Kidney epithelial cell (primary cell): ENCODE data around the gene MID1. TPM values are rescaled to one million over a fixed set of nuclear protein-coding genes. Genes with fewer than 3 reads are reported as not detected.

ENCODE experiments used
- DNase-seq: peaks from one replicate; pipeline ENCODE4 v3.0.0-alpha.2; 2010; ENCODE audit warnings: low read depth
- H3K27me3 ChIP-seq: 2 replicates; pipeline ENCODE4 v1.6.0; 2011; ENCODE audit warnings: low read length; ENCODE audit not compliant: control insufficient read depth, insufficient read depth
- H3K36me3 ChIP-seq: 2 replicates; pipeline ENCODE4 v1.5.1; 2011; ENCODE audit warnings: low read length; ENCODE audit not compliant: control insufficient read depth, insufficient read depth
- H3K4me3 ChIP-seq: 2 replicates; pipeline ENCODE4 v1.5.1; 2011; ENCODE audit warnings: low read depth, mild to moderate bottlenecking, control low read depth, low read length
- CTCF ChIP-seq: IDR thresholded peaks from 2 replicates; pipeline ENCODE4 v1.5.1; 2011; ENCODE audit warnings: mild to moderate bottlenecking, moderate library complexity, low read length, control low read depth, inconsistent platforms; ENCODE audit not compliant: insufficient read depth, poor library complexity, severe bottlenecking
- total RNA-seq: library from RNA; depleted of rRNA; stranded (reverse); fragments of >200 nt; gene quantifications from 2 replicates; pipeline ENCODE4 v1.2.3, GENCODE V29; 2015

The MID1 gene
- total RNA-seq, 1 donor from 2014 or later: 13.5 TPM

GRCh38 chrX:10548688-10549087 lies 71.7 kb downstream of the MID1 start:
- Histone ChIP-seq H3K4me3 (no peak overlapping the region), H3K36me3 (no peaks in the 10 kb centered on the region), H3K27me3 (no peaks in the 10 kb centered on the region)
- no peak for DNase-seq
- TF ChIP-seq CTCF: no peak

- Histone ChIP-seq H3K4me3 (no peak overlapping the region), H3K36me3 (no peaks in the 10 kb centered on the region), H3K27me3 (no peaks in the 10 kb centered on the region)
- no peak for TF ChIP-seq CTCF
- DNase-seq: no peak
Measured at GRCh38 chrX:10545882-10546281, 74.5 kb downstream of the MID1 start.

GRCh38 chrX:10542586-10542985 lies 77.8 kb downstream of the MID1 start:
- TF ChIP-seq CTCF: no peak
- Histone ChIP-seq H3K4me3 (no peak overlapping the region), H3K27me3 (no peaks in the 10 kb centered on the region), H3K36me3 (no peaks in the 10 kb centered on the region)
- DNase-seq: no peak

- no peak for DNase-seq
- TF ChIP-seq CTCF: no peak
- H3K36me3 ChIP-seq: no peaks in the 10 kb centered on the region
- no peaks in the 10 kb centered on the region for H3K27me3 ChIP-seq
- no peak overlapping the region for H3K4me3 ChIP-seq
Measured at GRCh38 chrX:10538831-10539230, 81.6 kb downstream of the MID1 start.

- Histone ChIP-seq H3K27me3 (no peaks in the 10 kb centered on the region), H3K36me3 (no peaks in the 10 kb centered on the region), H3K4me3 (no peak overlapping the region)
- no peak for DNase-seq
- no peak for TF ChIP-seq CTCF
Measured at GRCh38 chrX:10537308-10537707, 83.1 kb downstream of the MID1 start.

GRCh38 chrX:10536744-10537143 lies 83.6 kb downstream of the MID1 start:
- Histone ChIP-seq H3K27me3 (no peaks in the 10 kb centered on the region), H3K4me3 (no peak overlapping the region), H3K36me3 (no peaks in the 10 kb centered on the region)
- DNase-seq: no peak
- no peak for TF ChIP-seq CTCF
